A204.1 (cell line): ENCODE data around the gene CDH15.
"Not testable (repeated sequence)": the region's sequence is repeated elsewhere in the genome, so short reads cannot be mapped to it uniquely, and the experiment has no call there.

ENCODE experiments used
- FAIRE-seq: peaks from 2 replicates; lab custom pipeline; 2012; peaks lifted over from hg19 to GRCh38; lab: Jason Lieb, UNC

CDH15 gene

GRCh38 chr16:89237733-89238132 is 66.2 kb downstream of the CDH15 start:
- no peak for FAIRE-seq

DNA sequence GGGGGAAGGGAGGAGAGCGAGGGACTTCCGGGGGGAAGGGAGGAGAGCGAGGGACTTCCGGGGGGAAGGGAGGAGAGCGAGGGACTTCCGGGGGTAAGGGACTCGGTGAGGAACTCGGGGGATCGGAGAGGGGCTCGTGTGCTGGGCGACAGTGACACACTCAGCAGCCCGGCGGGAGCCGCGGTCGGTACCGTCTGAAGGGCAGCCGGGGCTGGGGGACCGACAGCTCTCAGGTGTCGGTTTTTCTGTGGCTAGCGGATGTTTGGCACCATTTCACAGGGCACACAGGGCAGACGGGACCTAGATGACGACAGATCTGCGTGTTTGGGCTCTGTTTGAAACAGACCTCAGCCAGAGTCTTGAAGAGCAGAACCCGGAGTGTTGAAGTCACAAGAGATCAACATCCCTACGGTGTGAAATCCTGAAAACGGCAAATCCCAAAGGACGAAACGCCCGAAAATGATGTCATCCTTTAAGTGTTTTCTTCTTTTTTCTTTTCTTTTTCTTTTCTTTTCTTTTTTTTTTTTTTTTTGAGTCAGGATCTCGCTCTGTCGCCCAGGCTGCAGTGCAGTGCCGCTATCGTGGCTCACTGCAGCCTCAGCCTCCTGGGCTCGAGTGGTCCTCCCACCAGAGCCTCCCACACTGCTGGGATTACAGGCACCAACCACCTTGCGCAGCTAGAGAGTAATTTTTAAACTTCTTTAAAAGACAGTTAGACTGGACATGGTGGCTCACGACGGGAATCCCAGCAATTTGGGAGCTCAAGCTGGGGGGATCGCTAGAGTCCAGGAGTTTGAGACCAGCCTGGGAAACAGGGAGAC is 69.8 kb downstream of the CDH15 start:
- no peak for FAIRE-seq

DNA sequence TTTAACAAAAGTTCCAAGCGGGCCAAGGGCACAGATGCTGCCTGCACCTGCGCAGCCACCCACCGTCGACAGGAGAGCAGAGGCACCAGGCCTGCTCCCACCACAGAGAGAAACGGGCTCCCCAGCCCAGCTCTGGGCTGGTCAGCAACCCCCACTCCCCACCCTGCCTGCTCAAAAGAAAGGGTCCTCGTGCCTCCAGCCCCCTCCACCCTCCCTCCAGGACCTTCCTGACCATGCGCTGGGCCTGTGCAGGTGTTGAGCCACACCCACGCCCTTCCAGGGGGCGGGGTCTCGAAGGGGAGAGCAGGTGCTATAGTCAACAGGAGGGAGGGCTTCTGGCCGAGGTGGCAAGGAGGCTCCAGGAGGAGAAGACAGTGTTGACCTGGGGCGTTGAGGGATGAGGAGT is 71.2 kb downstream of the CDH15 start:
- FAIRE-seq: no peak

DNA sequence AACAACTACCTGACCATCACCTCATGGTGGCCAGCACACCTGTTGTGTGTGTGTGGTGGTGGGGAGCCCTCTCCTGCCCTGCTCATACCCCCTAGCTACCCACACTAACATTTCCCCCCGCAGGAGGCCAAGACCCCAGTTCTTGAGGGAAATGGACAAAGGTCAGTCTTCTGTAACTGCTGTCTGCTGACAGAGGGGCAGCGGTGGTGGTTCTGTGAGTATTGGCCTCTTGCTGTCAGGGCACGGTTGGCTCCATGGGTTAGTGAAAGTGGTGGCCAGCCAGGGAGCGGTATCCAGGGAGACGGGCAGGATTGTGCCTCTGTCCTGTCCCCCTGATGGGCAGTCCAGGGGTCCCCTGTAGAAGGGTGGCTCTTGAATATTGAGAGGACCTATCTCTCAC is 72.1 kb downstream of the CDH15 start:
- FAIRE-seq: no peak

GRCh38 chr16:89244264-89244663 is 72.7 kb downstream of the CDH15 start:
- not testable (repeated sequence) for FAIRE-seq

DNA sequence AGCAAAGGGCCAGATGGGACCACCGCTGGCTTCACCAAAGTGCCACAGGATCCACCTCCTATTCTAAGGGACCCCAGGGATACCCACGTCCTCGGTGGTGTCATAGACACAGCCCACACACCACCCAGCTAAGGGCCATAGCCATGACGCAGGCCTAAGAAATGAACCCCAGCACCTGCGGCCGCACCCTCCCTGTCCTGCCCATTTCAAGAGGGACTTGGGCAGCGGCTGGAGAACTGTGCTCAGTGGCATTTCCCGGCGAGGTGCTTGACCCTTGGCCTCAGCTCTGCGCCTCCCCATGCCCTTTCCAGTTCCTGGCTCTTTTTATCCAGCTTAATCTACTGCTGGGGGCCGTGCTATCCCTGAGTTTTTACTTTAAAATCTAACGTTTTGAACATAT is 73.2 kb downstream of the CDH15 start:
- FAIRE-seq: no peak
